SHP77 treated with DMSO at 0.1 percent for 48 hours (cell line): ENCODE data around the gene NGDN.
"Not testable (repeated sequence)": the region's sequence is repeated elsewhere in the genome, so short reads cannot be mapped to it uniquely, and the experiment has no call there.

Experiments used
- DNase-seq: peaks from one replicate; lab custom pipeline; 2025; lab: John Stamatoyannopoulos, UW

NGDN gene, protein sequence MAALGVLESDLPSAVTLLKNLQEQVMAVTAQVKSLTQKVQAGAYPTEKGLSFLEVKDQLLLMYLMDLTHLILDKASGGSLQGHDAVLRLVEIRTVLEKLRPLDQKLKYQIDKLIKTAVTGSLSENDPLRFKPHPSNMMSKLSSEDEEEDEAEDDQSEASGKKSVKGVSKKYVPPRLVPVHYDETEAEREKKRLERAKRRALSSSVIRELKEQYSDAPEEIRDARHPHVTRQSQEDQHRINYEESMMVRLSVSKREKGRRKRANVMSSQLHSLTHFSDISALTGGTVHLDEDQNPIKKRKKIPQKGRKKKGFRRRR

GRCh38 chr14:23469127-23469905, at the start of gene NGDN:
TSS of gene NGDN (plus strand) at chr14:23469703. CDS start at chr14:23469716, 13 bp downstream.
- DNase-seq: peak; percentile 100

GRCh38 chr14:23421594-23421993, 47.9 kb upstream of the NGDN start:
- no peak for DNase-seq

DNA sequence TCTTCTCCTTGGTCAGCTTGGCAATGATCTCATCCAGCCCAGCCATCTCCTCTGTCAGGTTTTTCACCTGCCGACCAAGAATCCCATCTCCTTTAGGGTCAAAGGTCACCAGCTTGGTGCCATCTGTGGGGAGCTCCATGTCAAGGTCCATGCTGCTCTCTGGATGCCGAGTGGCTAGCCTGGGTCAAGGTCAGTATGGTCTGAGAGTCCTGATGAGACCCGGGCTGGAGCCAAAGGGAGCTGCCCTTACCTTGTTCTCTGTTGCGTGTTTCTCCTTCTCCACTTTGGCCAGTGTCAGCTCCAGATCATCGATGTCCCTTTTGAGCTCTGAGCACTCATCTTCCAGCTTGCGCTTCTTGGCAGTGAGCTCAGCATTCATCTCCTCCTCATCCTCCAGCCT, 45.8 kb upstream of the NGDN start:
- DNase-seq: no peak

- DNase-seq: no peak
Observed at GRCh38 chr14:23425169-23425568, 44.3 kb upstream of the NGDN start.

GRCh38 chr14:23425798-23426197, 43.7 kb upstream of the NGDN start:
- not testable (repeated sequence) for DNase-seq

DNA sequence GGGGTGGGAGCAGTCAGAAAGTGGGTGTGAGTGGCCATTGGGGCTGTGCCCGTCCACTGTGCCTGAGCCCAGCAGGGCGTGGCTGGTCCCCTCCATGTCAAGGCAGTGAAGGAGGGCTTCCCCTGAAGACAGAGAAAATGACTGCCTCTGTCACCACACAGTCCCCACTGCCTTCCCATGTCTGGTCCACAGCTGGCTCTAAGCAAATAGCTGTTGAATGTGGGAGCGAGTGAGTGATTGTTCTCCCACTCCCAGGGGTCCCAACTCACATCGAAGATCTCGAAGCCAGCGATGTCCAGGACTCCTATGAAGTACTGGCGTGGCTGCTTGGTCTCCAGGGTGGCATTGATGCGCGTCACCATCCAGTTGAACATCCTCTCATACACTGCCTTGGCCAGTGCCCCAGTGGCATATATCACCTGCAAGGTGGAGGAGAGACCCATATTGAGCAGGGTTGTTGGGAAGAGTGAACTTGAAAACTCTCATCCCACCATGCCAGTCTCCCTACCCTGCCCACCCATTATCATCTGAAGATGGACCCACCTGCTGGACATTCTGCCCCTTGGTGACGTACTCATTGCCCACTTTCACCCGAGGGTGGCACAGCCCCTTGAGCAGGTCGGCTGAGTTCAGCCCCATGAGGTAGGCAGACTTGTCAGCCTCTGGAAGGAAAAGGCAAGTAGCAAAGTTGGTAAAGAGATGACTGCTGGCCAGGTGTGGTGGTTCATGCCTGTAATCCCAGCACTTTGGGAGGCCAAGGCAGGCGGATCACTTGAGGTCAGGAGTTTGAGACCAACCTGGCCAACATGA, 40.6 kb upstream of the NGDN start:
- no peak for DNase-seq

DNA sequence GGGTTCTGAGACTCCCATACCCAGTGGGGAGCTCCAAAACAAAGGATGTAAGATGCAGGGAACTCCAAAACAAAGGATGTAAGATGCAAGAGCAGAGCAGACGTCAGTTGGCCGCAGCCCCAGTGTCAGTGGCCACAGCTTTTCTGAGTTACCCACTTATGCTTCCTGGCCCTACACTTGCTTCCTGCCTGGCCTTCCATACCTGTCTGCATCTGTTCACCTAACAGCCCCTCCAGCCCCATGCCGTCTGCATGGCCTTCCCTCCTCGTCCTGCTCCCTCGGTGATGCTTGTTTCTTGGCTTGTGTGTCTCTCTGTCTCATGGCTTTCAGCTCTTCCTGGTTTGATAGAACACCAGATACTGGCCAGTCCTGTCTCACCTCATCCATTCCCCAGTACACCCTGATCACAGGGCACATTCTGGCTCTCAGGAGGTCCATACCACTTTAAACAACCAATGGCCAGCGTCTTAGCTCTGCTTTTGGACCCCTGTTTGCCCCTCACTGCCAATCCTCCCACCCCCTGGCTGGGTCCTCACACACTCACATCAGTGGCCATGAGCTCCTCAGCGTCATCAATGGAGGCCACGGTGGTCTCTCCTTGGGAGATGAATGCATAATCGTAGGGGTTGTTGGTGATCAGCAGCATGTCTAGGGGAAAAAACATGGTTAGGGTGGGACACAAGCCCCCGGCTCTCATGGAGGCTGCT, 39.3 kb upstream of the NGDN start:
- no peak for DNase-seq

DNA sequence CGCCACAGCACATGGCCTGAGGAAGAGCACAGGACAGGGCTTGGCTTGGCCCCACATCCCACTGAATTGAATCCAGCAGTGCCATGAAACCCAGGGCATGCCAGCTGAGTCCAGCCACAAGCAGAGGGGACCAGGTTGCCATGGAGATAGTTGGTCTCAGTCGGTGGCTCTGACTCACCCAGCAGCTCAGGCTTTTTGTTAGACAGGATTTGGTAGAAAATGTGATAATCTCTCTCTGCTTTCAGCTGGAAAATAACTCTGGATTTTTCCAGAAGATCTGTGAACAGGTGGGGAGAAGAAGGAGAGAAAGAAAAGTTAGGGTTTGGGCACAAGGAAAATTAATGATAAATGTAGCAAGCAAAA, 38.8 kb upstream of the NGDN start:
- no peak for DNase-seq

DNA sequence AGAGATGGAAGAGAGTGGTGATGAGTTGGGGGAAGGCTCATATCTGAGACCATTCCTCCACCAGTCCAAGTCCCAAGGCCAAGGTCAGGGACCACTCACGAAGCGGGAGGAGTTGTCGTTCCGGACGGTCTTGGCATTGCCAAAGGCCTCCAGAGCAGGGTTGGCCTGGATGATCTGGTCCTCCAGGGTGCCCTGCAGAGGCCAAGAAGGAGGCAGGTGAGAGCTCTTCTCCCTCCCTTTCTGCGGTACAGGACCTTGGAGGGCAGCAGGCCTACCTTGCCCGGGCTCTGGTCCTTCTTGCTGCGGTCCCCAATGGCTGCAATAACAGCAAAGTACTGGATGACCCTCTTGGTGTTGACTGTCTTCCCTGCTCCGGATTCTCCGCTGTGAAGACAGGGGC, 38.0 kb upstream of the NGDN start:
- no peak for DNase-seq

DNA sequence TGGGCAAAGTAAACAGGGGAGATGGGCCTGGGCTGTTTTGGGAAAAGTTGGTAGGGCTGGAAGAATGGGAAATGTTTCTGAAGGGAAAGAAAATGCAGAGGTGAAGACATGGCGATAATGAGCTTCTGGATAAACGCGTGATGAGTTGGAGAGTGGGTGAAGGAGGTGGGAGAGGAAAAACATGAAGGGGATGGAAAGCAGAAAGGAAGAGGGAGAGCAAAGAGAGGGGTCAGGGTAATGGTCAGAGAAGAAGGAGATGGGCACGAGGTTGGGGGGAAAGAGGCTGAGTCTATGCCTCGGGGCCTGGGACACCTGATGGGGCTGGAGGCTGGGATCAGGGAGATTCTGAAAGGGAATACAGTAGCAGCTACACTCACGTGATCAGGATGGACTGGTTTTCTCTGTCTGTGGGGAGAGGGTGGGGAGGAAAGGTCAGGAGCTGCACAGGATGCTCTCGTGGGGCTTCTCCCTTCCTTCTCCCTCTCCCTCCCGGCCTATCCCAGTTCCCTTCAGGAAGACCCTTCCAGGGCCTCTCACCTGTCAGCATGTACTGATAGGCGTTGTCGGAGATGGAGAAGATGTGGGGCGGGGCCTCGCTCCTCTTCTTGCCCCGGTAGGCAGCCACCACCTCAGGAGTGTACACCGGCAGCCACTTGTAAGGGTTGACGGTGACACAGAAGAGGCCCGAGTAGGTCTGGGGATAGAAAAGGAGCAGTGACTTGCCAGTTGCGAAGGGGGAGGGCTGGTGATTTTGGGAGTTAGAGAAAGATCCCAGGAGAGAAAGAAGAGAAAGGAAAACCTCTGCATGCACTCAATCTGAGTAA, 37.2 kb upstream of the NGDN start:
- no peak for DNase-seq

- no peak for DNase-seq
Observed at GRCh38 chr14:23432946-23433345, 36.6 kb upstream of the NGDN start.

- DNase-seq: no peak
Observed at GRCh38 chr14:23433457-23433856, 36.0 kb upstream of the NGDN start.

GRCh38 chr14:23434488-23435222, 34.8 kb upstream of the NGDN start:
- no peak for DNase-seq

DNA sequence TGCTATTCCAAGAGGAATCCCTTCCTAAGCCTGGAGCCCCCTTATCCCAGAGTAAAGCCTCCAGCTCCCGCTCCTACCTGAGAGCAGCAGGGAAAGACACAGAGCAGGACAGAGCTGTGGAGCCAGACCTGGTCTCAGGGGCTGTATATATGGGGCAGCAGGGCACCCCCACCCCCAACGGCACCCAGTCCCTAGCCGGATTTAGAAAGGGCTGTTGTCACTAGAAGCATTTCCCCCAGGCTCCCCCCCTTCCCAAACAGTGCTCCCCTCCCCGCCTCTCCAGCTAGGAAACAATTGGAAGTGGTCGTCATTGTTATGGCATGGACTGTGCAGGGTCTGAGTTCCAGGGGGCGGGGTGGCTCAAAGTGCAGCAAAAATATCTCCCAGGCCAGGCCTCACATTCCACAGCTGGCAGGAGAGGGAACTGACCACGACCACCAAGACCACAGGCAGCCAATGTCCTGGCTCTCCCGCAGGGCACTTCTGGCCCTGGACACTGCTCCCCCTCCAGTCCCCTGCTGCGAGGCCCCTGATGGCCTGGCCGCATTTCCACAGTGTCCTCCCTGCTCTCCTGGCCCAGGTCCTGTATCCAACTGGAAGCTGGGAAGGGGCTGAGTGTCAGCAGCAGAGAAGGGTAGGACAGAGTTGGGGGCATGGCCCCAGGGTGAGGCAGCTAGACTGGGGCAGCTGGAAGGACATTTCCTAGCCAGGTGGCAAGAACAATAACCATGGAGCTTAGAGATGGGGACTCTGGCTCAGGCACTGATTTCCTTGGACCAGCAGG, 33.8 kb upstream of the NGDN start, which contains the start of gene MYH7:
TSS of gene MYH7 (minus strand) at position 118 of the 784 bp plus-strand sequence. CDS start 1,928 bp downstream, outside the sequence.
- no peak for DNase-seq

GRCh38 chr14:23436327-23437132, 33.0 kb upstream of the NGDN start:
- no peak for DNase-seq

GRCh38 chr14:23437133-23438100, 32.1 kb upstream of the NGDN start:
- no peak for DNase-seq
